Heart left ventricle (tissue), 13 donors: ENCODE results near the gene PUM1.

Experiments
- POLR2A ChIP-seq, 2 donors: fragments of 450-650 bp; IDR thresholded peaks; one replicate each; pipeline ENCODE4 v1.6.1; 2017; ENCODE audit warnings: antibody characterized with exemption in 2 of 2, mild to moderate bottlenecking in 2 of 2, moderate library complexity in 2 of 2
- TF ChIP-seq, protein P1 (sequence below), 12 donors: fragments of 200-600 bp; sonication (generic) in 4 of 12; IDR thresholded peaks; one replicate each; pipeline versions ENCODE4 v1.5.0 to v1.8.0; 2018 to 2022; ENCODE audit warnings: antibody characterized with exemption in 12 of 12, mild to moderate bottlenecking in 5 of 12
- donor health status: ischemic (EF 13 %, LVEDD 7.1; RV severe dilation, severe dysfunction).
- donor health status: DM: no; HTN: yes; CAD: no.
- donor health status: DM: no; HTN: no; CAD: no.
- donor health status: ischemic (EF 25% LVEDD 6.9; RV normal size, moderate dysfunction).
- donor health status: ischemic (EF 25% LVEDD 5.7; RV mildly dilated, moderate dysfunction).
- donor health status: ischemic (EF 35%, LVEDD 5.7; RV mildly dilated, moderate dysfunction).
- donor health status: nonischemic (EF 11% LVEDD 7.7; RV severe dilation, severe dysfunction).
- donor health status: DM: yes; HTN: yes; CAD: no.
- donor health status: PGD.
- donor health status: ischemic (EF 29% LVEDD 5.4; RV normal size, mild dysfunction).
- donor health status: nonischemic (EF 23%, LVEDD 6.1; RV moderate dilation, normal function).

DNA sequence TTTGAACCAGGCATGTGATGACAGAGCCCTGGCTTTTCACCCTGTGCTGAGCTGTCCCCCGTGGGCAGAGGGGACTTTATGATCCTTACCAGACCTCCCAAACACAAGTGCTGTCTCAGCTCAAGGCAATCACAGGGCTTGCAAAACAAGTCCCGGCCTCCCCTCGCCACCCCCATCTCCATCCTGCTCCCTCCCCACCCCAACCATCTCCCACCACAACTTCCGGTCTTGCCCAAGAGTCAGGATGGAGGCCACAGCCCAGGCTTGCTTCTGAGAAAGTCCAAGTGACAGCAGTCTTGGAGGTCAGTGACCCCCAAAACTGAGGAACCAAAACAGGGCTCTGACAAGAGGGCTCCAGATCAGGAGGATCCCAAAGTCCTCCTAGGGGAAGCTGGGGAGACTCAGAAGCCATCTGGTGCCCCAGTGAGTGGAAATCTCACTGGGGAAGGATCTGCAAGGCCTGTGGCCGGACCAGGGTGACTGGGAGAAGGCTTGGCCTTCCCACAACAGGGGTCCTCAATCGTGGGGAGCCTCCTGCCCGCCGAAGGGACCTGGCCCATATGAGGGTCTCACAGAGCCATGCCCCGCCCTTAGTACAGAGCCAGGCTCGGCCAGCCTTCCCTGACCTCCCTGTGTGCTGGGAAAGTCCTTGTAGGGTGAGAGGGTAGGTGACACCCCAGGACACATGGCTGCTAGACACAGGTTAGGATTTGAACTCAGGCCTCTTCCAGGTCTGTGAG lies 152.4 kb downstream of the PUM1 start:
- TF ChIP-seq, protein P1, sequence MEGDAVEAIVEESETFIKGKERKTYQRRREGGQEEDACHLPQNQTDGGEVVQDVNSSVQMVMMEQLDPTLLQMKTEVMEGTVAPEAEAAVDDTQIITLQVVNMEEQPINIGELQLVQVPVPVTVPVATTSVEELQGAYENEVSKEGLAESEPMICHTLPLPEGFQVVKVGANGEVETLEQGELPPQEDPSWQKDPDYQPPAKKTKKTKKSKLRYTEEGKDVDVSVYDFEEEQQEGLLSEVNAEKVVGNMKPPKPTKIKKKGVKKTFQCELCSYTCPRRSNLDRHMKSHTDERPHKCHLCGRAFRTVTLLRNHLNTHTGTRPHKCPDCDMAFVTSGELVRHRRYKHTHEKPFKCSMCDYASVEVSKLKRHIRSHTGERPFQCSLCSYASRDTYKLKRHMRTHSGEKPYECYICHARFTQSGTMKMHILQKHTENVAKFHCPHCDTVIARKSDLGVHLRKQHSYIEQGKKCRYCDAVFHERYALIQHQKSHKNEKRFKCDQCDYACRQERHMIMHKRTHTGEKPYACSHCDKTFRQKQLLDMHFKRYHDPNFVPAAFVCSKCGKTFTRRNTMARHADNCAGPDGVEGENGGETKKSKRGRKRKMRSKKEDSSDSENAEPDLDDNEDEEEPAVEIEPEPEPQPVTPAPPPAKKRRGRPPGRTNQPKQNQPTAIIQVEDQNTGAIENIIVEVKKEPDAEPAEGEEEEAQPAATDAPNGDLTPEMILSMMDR (IDR thresholded peaks at IDR 0.05): no peak
- TF ChIP-seq POLR2A (IDR thresholded peaks at IDR 0.05): no peak
